ENCODE results near the gene ABCC8. TPM values are rescaled to one million over a fixed set of nuclear protein-coding genes. Genes with fewer than 3 reads are reported as not detected.

The ABCC8 gene
- total RNA-seq, 1 donor, result not detected

DNA sequence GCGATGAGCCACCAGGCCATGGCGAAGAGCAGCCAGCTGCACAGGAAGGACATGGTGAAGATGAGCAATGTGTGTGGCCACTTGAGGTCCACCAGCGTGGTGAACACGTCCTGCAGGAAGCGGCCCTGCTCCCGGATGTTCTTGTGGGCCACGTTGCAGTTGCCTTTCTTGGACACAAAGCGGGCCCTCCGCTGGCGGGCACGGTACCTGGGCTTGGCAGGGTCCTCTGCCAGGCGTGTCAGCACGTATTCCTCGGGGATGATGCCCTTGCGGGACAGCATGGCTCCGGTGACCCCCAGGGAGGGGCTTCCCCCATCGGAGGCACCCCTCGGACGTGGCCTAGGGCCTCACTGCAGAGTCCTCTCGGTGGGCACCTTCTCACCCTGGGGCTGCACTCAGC is 88.8 kb downstream of the ABCC8 start:
- no peak for TF ChIP-seq CTCF (IDR thresholded peaks at IDR 0.05; ENCODE audit: insufficient read depth, low read depth, low read length)
- no peak for DNase-seq (ENCODE audit: low read depth)
- H3K4me3 ChIP-seq (ENCODE audit: low read depth, low read length), result no peak overlapping the region

GRCh38 chr11:17387254-17387653 is 89.4 kb downstream of the ABCC8 start:
- TF ChIP-seq CTCF (IDR thresholded peaks at IDR 0.05; ENCODE audit: insufficient read depth, low read depth, low read length), result no peak
- no peak overlapping the region for H3K4me3 ChIP-seq (ENCODE audit: low read depth, low read length)
- DNase-seq (ENCODE audit: low read depth), result no peak

DNA sequence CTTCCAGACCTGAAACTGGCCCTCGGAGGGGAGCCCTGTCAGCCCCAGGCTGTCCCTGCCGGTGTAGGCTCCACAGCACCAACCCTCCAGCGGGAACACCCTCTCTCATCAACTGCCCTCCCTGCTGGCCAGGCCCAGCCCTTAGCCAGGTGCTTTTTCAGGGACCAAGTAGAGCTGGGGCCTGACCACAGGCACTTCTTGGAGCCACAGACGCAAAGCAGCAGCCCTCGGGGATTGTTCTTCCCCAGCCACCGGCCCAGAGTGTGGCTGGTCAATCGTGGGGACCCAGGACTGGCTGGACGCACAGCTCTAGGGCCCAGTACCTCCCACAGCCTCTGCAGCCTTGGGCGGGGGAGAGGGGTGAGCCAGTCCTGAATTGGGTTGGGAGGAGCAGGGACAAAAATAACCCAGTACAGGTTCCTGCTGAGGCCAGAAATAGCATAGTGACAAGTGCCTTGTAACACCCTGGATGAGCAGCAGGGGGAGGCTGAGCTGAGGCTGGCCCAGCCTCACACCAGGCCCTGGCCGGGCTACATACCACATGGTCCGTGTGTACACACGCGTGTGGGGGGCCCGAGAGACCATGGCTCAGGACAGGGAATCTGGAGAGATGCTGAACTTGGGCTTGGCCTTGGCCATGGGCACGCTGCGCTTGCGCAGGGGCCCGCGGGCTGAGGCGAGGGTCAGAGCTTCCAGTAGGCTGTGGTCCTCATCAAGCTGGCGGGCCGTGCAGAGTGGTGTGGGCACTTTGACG is 90.1 kb downstream of the ABCC8 start:
- DNase-seq (ENCODE audit: low read depth), result peak; percentile 40
- TF ChIP-seq CTCF (IDR thresholded peaks at IDR 0.05; ENCODE audit: insufficient read depth, low read depth, low read length), result peak; percentile 73
- H3K4me3 ChIP-seq (ENCODE audit: low read depth, low read length), result no peak overlapping the region

- DNase-seq (ENCODE audit: low read depth), result no peak
- H3K4me3 ChIP-seq (ENCODE audit: low read depth, low read length), result no peak overlapping the region
- TF ChIP-seq CTCF (IDR thresholded peaks at IDR 0.05; ENCODE audit: insufficient read depth, low read depth, low read length), result no peak
These were observed 90.7 kb downstream of the ABCC8 start for GRCh38 chr11:17385926-17386325.

DNA sequence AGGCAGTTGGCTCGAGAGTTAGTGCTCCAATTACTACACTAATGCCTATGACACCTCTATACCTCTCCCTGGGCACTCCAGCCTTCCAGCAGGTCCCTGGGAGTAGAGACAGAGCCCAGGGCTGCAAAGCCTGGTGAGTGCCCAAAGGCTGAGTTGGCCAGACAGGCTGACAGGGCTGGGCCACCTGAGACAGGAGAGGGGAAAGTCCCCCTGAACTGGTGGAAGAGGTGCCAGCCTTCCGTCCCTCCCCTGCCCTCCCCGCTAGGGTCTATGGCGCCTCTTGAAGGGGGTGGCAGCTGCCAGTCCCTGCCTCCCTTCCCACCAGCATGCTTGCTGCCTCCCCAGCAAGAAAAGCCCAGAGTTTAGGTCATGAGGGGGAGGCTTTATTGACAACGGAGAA is 91.2 kb downstream of the ABCC8 start:
- no peak for DNase-seq (ENCODE audit: low read depth)
- TF ChIP-seq CTCF (IDR thresholded peaks at IDR 0.05; ENCODE audit: insufficient read depth, low read depth, low read length), result no peak
- no peak overlapping the region for H3K4me3 ChIP-seq (ENCODE audit: low read depth, low read length)

- DNase-seq (ENCODE audit: low read depth), result peak; percentile 84
- no peak overlapping the region for H3K4me3 ChIP-seq (ENCODE audit: low read depth, low read length)
- peak; percentile 92 for TF ChIP-seq CTCF (IDR thresholded peaks at IDR 0.05; ENCODE audit: insufficient read depth, low read depth, low read length)
These were observed 92.6 kb downstream of the ABCC8 start for GRCh38 chr11:17384002-17384511.
